MCF 10A (cell line): ENCODE data around the gene CTAG1A. TPM values are rescaled to one million over a fixed set of nuclear protein-coding genes. Genes with fewer than 3 reads are reported as not detected.
"Not testable (repeated sequence)": the region's sequence is repeated elsewhere in the genome, so short reads cannot be mapped to it uniquely, and the experiment has no call there.

Source experiments
- Bru-seq: library from RNA; stranded (reverse); fragments of 400-500 nt; gene quantifications from one replicate; lab custom pipeline; 2021; lab: Mats Ljungman, UMichigan
- BruChase-seq, 2 experiments: library from RNA; stranded (reverse); fragments of 400-500 nt; gene quantifications; one replicate each; lab custom pipeline; 2021; lab: Mats Ljungman, UMichigan
- BruUV-seq: library from RNA; stranded (reverse); fragments of 400-500 nt; replicated peaks from 2 replicates; lab custom pipeline; 2021; lab: Mats Ljungman, UMichigan
- CTCF ChIA-PET: fragments of 300-600 bp; sonication (Branson Sonifier 250); formaldehyde crosslinking; extraction: SDS; loops from one replicate; lab custom pipeline; 2021; ENCODE audit warnings: antibody characterized with exemption, inconsistent platforms; lab: Yijun Ruan, JAX
- POLR2A ChIA-PET: fragments of 300-600, 350-650 bp; sonication (Branson Sonifier 250); formaldehyde crosslinking; extraction: SDS; loops from one replicate; lab custom pipeline; 2020; ENCODE audit warnings: antibody characterized with exemption, inconsistent platforms; lab: Yijun Ruan, JAX
- DNase-seq: peaks from one replicate; pipeline ENCODE4 v3.0.0-alpha.2; 2018; ENCODE audit not compliant: unreplicated experiment
- H3K27ac Mint-ChIP-seq: one replicate; pipeline ENCODE4 v1.8.0; 2022; ENCODE audit warnings: mild to moderate bottlenecking, low read depth, mixed read lengths; ENCODE audit not compliant: unreplicated experiment
- H3K27me3 Mint-ChIP-seq: one replicate; pipeline ENCODE4 v1.8.0; 2022; ENCODE audit warnings: mixed read lengths; ENCODE audit not compliant: insufficient read depth, unreplicated experiment
- H3K36me3 Mint-ChIP-seq: one replicate; pipeline ENCODE4 v1.8.0; 2022; ENCODE audit warnings: mild to moderate bottlenecking, moderate library complexity, mixed read lengths; ENCODE audit not compliant: insufficient read depth, unreplicated experiment
- H3K4me1 Mint-ChIP-seq: one replicate; pipeline ENCODE4 v1.8.0; 2022; ENCODE audit warnings: mixed read lengths; ENCODE audit not compliant: insufficient read depth, unreplicated experiment
- H3K4me3 Mint-ChIP-seq: one replicate; pipeline ENCODE4 v1.8.0; 2022; ENCODE audit warnings: mild to moderate bottlenecking, moderate library complexity, mixed read lengths; ENCODE audit not compliant: unreplicated experiment
- H3K9me3 Mint-ChIP-seq: one replicate; pipeline ENCODE4 v1.8.0; 2022; ENCODE audit warnings: mixed read lengths; ENCODE audit not compliant: unreplicated experiment
- CTCF ChIP-seq: fragments of 200-600 bp; IDR thresholded peaks from one replicate; pipeline ENCODE4 v1.8.0; 2022; ENCODE audit warnings: antibody characterized with exemption, mild to moderate bottlenecking; ENCODE audit not compliant: unreplicated experiment
- intact Hi-C: fragments of 100-400 bp; cut with micrococcal nuclease; formaldehyde crosslinking; loops from 2 replicates; pipeline ENCODE4 v1.14.1; 2022
- long read RNA-seq: library from polyadenylated mRNA; stranded (forward); transcript quantifications from one replicate; pipeline ENCODE4 v2.0.0, GENCODE V29; 2022
- total RNA-seq: library from RNA; stranded (reverse); gene quantifications from 2 replicates; pipeline ENCODE4 v1.2.3, GENCODE V29; 2022

Gene CTAG1A
- total RNA-seq = not detected in 2 replicates
- not detected for Bru-seq, nascent RNA
- BruChase-seq, experiment 1, labeled RNA remaining after a 6-hour chase = not detected
- not detected for BruChase-seq, experiment 2, labeled RNA remaining after a 2-hour chase
- long read RNA-seq = 0 reads

GRCh38 chrX:154584585-154585183 is at the start of gene CTAG1A:
CTAG1A (plus strand) TSS chrX:154585133; CDS start chrX:154585207, 74 bp downstream.
- CTCF ChIA-PET, intact Hi-C loops, BruUV-seq, H3K27me3 Mint-ChIP-seq, H3K27ac Mint-ChIP-seq, POLR2A ChIA-PET, H3K4me1 Mint-ChIP-seq, DNase-seq, H3K4me3 Mint-ChIP-seq, H3K9me3 Mint-ChIP-seq, H3K36me3 Mint-ChIP-seq: not testable (repeated sequence)

DNA sequence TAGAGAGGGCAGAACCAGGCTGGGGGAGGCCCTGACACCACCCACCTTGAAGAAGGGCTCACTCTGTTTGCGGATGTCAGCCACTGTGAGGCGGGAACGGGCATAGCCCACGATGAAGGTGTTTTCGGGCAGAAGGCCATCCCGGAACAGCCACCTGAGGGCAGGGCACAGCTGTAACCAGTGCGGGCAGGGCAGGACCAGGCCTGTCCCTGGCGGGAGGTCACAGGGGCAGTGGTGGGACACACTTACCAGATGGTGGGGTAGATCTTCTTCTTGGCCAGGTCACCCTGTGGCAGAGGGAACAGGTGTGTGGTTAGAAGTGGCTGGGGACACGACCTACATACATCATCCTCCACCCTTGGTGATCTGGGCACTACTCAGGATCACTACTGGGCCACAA is 49.0 kb upstream of the CTAG1A start:
- POLR2A ChIA-PET = interaction anchor here (0.6 kb wide), 1 partner anchor 124 kb away, joined by 3 read pairs; no protein-coding TSS in a partner anchor

GRCh38 chrX:154539077-154539476 is 45.9 kb upstream of the CTAG1A start:
- CTCF ChIA-PET = interaction anchor here (0.6 to 1.6 kb wide), 2 partner anchors 166 to 1884 kb away, joined by 3 to 8 read pairs; no protein-coding TSS in a partner anchor
- intact Hi-C loops = no loop called here
- Mint-ChIP-seq H3K4me1 (peaks cover 24% of the 10 kb centered on the region), H3K9me3 (no peaks in the 10 kb centered on the region), H3K27ac (no peak overlapping the region), H3K27me3 (no peaks in the 10 kb centered on the region), H3K4me3 (no peak overlapping the region), H3K36me3 (peaks cover 16% of the 10 kb centered on the region)
- DNase-seq = no peak
- TF ChIP-seq CTCF = no peak
- POLR2A ChIA-PET = interaction anchor here (1.5 kb wide), 1 partner anchor 125 kb away, joined by 4 read pairs; no protein-coding TSS in a partner anchor
- BruUV-seq = no TSS peak

More for the DNA sequence above, 49.0 kb upstream of the CTAG1A start:
- intact Hi-C loops = loop anchor here (1.0 kb wide), 1 partner anchor 1577 kb away; no protein-coding TSS in a partner anchor
- no TSS peak for BruUV-seq
- no peak for DNase-seq
- peak overlapping the region; percentile 35 for H3K27ac Mint-ChIP-seq
- CTCF ChIA-PET = interaction anchor here (0.6 to 6.3 kb wide), 11 partner anchors 8 to 1573 kb away, joined by 3 to 54 read pairs (median 3); partner anchors contain the start of gene FLNA
- H3K9me3 Mint-ChIP-seq = no peaks in the 10 kb centered on the region
- H3K36me3 Mint-ChIP-seq = peaks cover 18% of the 10 kb centered on the region
- H3K27me3 Mint-ChIP-seq = no peaks in the 10 kb centered on the region
- no peak for TF ChIP-seq CTCF
- H3K4me3 Mint-ChIP-seq = no peak overlapping the region
- H3K4me1 Mint-ChIP-seq = peaks cover 4% of the 10 kb centered on the region

DNA sequence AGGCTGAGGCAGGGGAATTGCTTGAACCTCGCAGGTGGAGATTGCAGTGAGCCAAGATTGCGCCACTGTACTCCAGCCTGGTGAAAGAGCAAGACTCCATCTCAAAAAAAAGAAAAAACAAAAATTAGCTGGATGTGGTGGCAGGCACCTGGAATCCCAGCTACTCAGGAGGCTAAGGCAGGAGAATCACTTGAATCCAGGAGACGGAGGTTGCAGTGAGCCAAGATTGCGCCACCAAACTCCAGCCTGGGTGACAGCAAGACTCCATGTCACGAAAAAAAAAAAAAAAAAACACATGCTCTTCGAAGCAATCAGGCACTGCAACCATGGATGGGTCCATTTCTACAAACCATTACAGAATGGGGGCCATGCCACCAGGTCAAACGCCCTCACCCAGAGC is 44.6 kb upstream of the CTAG1A start:
- intact Hi-C loops, BruUV-seq, H3K36me3 Mint-ChIP-seq, DNase-seq, H3K27ac Mint-ChIP-seq, H3K9me3 Mint-ChIP-seq, H3K27me3 Mint-ChIP-seq, H3K4me3 Mint-ChIP-seq: not testable (repeated sequence)
- peaks cover 24% of the 10 kb centered on the region for H3K4me1 Mint-ChIP-seq
- ChIA-PET CTCF (interaction anchor here (0.6 to 1.6 kb wide), 3 partner anchors 44 to 489 kb away, joined by 3 to 8 read pairs (median 4); no protein-coding TSS in a partner anchor), POLR2A (interaction anchor here (0.6 to 2.1 kb wide), 4 partner anchors 13 to 437 kb away, joined by 3 to 11 read pairs (median 7); partner anchors contain the start of genes RPL10 and SLC10A3)
